HG03571 (cell line): ENCODE data around the gene DDX4.
A peak's percentile ranks its signal among the peaks of the same experiment; 100 is the strongest.
"Not testable (repeated sequence)": the region's sequence is repeated elsewhere in the genome, so short reads cannot be mapped to it uniquely, and the experiment has no call there.

Source experiments
- ATAC-seq: cut with Tn5 transposase; IDR thresholded peaks from one replicate; pipeline ENCODE4 v1.9.1; 2021; ENCODE audit not compliant: unreplicated experiment

Gene DDX4

DNA sequence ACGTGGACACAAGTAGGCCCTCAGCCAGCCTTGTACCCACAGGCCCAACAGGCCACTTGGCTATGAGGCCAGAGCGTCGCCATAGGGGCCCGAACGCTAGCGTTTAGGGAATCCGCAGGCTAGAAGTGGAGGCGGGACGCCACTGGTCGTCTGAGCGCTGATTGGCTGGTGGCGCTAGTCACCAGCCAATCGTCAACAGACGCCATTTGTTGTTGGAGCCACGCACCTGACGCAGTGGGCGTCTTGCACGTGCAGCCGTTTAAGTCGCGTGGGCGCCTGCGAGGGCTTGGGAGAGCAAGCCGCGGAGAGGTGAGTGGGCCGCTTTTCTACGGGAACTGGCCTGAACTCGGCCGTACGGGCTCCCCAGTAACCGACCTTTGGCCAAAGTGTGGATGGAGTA is at the start of gene DDX4:
Gene DDX4, plus strand, starts transcription at position 269 of the 400 bp plus-strand sequence. CDS start 903 bp downstream, outside the sequence.
- ATAC-seq, result no peak

DNA sequence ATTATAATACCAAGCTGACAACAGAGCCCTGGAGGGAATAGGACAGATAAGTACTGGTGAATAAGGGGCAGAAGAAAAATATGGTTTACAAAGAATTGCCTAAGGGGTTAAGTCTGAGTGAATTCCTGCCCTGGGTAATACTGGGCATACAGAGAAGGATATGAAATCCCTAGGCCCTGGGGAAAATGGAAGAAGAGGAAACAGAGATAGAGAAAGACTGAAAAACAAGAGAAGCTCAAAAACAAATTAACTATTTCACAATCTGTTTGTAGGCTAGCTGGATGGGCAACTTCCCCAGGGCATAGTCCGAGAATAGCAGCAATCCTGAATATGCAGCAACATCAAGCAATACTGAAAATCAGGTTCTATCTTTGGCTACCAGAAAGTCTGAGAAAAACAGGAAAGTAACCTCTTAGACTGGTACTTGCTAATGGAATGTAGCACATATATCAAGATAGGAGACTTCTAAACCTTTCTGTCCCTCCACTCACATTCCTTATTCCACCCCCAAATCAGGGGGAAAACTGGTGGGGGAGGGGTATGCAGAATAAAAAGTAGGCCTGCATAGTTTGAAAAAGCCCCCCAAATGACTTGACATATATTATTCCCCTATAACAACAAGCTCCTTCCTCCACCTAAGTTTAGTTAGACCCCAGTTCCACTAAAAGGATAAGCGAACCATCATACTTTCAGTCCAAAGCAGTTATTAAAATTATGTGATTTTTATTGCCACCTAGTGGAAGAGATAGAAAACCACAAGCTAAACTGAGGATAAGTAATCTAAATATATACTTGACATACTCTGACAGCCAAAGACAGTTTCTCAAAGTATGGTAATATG is 46.4 kb upstream of the DDX4 start:
- no peak for ATAC-seq

- ATAC-seq, result no peak
Measured at GRCh38 chr5:55692106-55692417, 45.8 kb upstream of the DDX4 start.

DNA sequence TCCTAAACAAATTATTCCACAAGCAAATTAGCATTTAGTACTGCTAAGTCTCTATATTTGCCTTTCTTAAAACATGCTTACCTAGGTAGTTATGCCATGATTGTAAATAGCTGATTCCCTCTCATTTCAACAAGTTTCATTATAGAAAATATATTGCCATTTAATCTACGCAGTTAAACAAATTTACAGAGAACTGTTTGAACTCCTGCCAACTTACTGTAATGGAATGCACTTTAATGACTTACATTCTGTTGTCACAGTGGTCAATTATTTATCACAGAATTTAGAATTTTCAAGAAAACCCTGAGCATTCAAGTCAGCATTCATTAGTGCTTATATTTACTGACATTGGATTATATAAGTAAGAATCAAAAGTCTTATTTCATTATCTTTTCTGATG is 45.4 kb upstream of the DDX4 start:
- ATAC-seq, result no peak

DNA sequence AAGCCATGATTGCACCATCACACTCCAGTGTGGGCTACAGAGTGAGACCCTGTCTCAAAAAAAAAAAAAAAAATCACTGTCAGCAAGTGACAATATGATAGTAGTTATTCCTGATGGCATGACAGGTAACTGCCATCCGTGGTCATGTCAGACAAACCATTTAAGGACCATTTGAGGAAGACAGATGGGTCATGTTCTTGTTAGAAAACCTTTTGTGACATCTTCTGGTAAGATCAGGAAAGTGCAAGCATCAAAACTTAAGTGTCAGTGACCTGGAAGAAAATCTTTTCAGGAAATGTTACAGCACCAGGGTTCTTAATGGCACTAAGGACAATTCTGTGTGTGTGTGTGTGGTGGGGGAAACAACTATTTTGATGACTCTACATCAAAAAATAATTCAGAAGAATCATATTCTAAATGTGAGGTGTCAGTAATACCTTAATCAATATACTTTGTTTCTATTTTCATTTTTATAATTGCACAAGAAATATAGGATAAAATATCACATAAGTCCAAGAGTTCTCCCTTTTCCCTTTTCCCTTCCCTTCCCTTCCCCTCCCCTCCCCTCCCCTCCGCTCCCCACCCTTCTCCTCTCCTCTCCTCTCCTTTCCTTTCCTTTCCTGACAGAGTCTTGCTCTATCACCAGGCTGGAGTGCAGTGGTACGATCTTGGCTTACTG is 43.6 kb upstream of the DDX4 start:
- no peak for ATAC-seq

- ATAC-seq, result not testable (repeated sequence)
Measured at GRCh38 chr5:55696704-55697103, 41.2 kb upstream of the DDX4 start.

- peak; percentile 49 for ATAC-seq
Measured at GRCh38 chr5:55699041-55699688, 38.7 kb upstream of the DDX4 start.

DNA sequence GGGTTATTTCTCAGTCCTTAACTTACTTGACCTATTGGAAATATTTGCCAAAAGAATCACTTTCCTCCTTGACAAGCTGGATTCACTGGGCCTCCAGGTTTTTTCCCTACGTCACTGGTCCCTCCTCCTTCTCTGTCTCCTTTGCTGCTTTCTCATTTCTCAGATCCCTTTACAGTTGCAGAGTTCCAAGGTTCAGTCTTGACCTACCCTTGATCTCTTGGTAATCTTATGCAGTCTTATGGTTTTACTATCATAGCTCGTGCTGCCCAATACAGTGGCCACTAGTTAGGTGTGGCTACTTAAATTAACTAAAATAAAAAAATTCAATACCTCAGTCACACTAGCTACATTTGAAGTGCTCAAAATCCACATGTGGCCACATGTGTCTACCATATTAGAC is 37.1 kb upstream of the DDX4 start:
- no peak for ATAC-seq

DNA sequence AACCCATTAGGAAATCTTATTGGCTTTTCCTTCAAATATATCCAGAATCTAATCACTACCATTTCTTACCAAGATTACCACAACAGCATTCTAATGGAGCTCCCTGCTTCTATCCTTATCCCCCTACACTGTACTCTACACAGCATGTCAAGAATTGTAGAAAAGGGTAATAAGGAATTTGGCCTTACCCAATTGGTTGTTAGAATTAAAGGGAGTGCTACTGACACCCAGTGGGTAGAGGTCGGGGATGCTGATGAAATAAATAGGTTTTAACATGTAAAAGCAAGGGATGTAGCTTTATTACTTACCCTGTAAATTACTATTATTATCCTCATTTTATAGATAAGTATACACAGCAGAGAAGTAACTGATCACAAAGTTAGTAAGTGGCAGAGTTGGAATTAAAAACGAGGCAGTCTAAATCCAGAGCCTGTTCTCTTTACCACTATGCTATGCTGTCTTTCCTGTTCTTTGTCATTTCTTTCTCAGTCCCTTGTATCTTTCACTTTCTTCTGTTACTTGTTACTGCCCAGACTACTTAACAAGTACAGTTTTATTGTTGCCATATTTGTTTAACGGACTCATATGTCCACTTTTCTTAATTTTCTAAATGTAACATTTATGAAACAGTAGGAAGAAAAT is 36.3 kb upstream of the DDX4 start:
- no peak for ATAC-seq

GRCh38 chr5:55702598-55703345 is 35.1 kb upstream of the DDX4 start:
- no peak for ATAC-seq

- no peak for ATAC-seq
Measured at GRCh38 chr5:55706230-55706629, 31.6 kb upstream of the DDX4 start.

GRCh38 chr5:55708732-55709131 is 29.1 kb upstream of the DDX4 start:
- ATAC-seq, result no peak

DNA sequence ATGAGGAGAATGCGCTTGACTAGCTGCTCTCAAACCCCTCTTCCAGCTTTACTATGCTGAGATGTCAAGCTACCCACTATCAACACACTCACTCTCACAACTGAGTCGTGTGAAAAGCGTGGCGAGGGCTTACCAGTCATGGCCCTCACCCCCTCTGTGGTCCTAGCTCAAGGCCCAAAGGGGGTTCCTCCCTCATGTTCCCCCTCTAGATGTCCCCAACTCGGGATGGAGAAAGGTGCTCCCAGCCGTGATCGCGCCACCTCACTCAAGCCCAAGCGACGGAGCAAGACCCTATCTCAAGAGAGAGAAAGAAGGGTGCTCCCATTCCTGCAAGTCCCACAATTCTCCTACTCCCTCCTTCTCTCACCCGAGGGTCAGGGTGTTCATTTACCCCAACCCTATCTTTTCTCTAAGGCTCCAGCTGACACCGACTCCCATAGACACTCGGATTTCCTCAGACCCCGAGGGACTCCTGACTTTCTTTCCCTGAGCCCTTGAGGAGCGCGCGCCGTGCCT is 26.3 kb upstream of the DDX4 start:
- no peak for ATAC-seq

GRCh38 chr5:55712023-55712859 is 25.6 kb upstream of the DDX4 start, which contains the start of gene SLC38A9:
Gene SLC38A9 (minus strand): TSS chr5:55712324. CDS start chr5:55697958, 14,366 bp downstream.
- ATAC-seq, result peak; percentile 100

DNA sequence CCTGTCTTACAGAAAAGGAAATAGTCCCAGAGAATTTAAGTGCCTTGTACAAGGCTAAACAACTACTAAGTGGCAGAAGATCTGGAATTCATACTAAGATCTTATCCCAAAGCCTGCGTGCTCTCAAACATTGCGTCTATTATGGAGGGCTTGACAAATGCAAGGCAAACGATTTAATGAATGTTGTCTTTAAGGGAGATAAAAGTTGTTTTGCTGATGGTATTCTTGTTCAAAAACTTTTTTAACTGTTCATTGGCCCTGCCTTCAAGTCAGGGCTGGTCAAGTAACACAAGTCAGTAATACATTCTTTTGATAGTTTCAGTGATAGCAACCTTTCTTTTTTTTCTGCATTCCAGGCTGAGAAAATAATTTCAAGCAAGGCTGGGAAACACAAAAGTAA is 24.0 kb upstream of the DDX4 start:
- no peak for ATAC-seq

GRCh38 chr5:55714339-55714738 is 23.5 kb upstream of the DDX4 start:
- no peak for ATAC-seq

GRCh38 chr5:55714749-55715148 is 23.1 kb upstream of the DDX4 start:
- ATAC-seq, result no peak

DNA sequence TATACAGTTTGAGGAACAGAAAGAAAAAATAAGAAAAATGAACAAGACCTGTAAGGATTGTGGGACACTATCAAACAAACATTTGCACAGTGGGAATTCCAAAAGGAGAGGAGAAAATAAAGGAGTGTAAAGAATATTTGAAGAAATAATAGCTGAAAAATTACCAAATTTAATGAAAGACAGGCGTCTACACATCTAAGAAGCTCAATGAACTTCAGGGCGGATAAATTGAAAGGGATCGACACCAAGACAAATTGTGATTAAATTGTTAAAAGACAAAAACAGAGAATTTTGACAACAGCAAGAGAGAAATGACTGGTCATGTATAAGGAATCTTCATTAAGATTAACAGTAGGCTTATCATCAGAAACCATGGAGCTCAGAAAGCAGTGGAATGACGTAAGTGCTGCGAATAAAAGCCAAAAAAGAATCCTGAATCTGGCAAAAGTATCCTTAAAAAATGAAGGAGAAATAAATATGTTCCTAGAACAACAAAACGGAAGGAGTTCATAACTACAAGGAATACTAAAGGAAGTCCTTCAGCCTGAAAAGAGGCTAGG is 22.3 kb upstream of the DDX4 start:
- ATAC-seq, result no peak

GRCh38 chr5:55719026-55719425 is 18.8 kb upstream of the DDX4 start:
- not testable (repeated sequence) for ATAC-seq
